SIG-M5 treated with dmso at 0.1 percent for 504 hours (cell line): Measurements from ENCODE around the gene LINGO4.
A peak's percentile ranks its signal among the peaks of the same experiment; 100 is the strongest.

Experiments
- DNase-seq: peaks from one replicate; lab custom pipeline; 2025; ENCODE audit not compliant: unreplicated experiment; lab: John Stamatoyannopoulos, UW

The LINGO4 gene

DNA sequence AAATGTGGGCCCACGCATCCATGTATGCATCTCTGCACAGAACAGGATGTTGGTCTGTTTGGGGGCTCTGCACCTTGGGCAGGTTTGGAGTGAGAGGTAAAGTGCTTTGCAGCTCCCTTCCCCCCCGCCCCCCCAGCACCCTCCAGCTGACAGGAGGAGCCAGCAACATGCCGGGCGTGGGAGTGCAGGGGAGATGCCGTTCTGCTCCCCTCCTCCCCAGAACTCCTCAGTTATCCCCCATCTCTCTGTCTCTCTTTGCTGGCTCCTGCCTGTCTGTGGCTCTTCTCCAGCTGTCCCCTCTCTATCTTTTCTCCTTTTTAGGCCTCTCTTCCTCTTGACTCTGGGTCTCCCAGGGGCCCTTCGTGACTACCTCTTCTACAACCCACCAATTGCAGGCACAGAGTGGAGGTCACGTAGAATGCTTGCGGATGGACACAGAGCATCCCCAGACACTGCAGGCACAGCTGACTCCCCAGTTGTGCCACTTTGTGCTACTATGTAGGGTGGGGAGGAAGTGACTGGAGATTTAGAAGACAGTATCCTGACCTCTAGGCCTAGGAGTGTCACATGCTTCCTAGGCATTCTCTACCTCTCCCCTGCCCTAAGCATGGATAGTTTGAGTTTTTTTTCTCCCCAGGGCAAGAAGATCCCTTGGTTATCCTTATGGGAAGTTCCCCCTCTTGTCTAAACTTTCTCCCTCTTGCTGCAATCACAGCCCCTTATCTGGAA, 28.1 kb upstream of the LINGO4 start:
- no peak for DNase-seq

DNA sequence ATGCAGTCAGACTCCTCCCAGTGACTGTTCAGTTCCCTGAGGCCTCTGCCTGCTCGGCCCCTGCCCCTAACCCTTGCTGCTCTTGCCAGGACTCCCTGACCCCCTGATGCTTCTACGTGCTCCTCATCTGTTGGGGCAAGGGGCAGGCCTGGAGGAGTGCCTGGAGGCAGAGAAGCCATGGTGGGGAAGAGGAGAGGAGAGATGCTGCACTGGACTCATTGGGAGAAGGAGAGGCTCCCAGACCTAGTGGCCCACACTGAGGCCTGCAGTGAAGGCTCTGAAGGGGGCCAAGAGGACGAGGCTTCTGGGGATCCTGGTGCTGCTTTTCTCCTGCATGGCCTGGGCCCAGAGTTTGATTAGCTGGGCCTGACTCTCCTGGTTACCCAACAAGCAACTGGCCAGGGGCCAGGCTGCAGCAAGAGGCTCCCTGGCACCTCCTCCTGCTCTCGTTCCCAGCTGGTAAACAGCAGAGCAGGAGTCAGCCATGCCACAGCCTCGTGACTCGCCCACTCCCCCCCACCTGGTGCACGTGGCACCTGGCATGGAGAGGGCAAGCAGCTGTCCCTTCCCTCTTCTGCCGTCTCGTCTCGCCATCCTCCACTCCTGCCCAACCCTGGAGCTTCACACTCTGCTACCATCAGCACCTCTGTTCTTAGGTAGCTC, 27.2 kb upstream of the LINGO4 start:
- DNase-seq, result peak; percentile 48

DNA sequence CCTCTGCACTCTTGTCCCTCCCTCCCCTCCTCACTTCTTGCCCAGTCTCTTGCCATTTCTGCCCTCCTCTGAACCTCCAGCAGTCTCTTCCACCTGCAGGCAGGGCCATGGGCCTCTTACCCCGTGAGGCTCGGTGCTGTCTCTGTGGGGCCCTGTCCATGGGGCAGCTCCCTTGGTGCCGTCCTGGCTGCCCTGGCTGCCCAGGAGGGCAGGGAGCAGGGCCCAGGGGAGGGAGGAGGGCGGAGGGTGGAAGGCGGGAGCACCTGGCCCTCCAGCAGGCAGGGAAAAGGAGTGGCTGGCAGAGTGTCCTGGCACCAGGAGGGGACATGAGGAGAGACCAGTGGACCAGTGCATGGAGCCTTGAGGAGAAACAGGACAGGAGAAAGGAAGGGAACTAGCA, 26.4 kb upstream of the LINGO4 start, which contains the start of gene RORC:
Gene RORC (minus strand): TSS at position 198 of the 400 bp plus-strand sequence. CDS start 38 bp downstream, at position 160.
- DNase-seq, result no peak

DNA sequence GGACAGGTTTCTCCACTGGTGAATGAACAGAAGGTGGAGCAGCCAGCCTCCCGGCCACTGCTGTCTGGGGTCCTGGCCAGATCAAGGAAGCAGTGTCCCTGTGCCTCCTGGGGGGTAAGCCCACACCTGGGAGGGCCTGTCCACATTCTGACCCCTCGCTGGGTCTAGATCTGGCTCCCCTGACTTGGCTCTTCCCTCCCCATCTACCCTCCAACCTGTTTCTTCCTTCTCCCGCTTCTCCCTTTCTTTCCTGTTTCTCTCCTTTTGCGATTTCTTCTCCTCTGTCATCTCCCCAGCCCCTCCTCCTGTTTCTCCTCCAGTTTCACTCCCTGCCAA, 26.0 kb upstream of the LINGO4 start:
- DNase-seq, result no peak

DNA sequence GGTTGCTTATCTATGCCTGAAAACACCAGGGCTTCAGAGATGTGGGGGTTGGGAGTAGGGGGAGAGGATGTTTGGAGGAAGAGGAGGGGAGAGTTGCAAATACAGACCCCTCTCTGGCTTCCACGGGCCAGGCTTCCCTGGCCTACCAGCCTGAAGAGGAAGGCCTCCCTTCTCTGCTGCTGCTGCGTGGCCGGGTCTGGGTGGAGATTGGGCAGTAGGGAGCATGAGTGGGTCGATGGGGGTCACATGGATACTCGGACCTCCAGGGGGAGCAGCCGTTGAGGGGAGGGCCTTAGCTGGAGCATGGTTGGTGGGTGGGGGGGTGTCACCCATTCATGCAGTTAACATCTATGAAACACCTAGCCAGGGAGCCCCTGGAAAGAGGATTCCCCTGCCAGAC, 24.8 kb upstream of the LINGO4 start:
- DNase-seq, result no peak

DNA sequence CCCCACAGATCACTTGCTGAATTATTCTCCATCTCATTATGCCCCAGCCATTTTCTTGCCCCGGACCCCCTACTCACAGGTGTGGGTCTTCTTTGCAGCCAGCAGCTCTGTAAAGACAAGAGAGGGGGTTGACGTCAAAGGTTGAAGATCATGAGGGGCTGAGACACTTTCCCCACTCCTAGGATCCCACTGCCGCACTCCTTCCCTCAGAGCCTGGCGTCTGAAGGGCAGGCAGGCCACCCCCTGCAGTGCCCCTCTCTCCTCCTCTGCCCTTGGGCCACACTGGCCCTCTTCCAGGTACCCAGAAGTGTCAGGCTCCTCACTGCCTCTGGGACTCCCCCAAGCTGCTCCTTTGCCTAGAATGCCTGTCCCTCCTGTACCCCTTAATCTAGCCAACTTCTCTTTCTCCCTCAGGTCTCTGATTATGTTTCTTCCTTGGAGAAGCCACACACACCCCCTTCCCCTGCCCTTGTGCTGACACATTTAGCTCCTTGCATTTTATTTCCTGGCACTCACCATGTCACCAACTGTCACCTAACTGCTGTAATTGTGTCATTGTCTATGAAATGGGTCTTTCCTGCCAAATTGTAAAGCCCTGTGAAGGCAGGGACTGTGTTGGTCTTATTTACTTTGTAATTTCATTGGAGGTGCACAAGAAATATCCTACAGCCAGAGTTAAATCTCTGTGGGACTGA, 24.3 kb upstream of the LINGO4 start:
- DNase-seq, result no peak

DNA sequence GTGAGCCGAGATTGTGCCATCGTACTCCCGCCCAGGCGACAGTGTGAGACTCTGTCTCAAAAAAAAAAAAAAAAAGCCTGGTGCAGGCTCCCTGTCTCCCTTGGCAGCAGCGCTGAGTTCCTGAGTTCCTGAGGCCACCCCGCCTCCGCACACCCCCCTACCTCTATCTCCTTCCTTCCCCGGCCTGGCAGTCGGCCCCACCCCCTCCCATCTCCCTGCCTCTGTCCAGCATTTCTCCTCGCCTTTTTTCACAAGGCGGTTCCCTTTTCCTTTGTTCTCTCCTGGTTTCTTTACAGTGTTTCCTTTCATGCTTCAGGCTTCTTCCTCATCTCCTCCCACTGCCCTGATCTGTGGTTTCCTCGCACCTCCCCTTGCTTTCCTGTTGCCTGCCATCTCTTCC, 23.7 kb upstream of the LINGO4 start:
- peak; percentile 66 for DNase-seq

DNA sequence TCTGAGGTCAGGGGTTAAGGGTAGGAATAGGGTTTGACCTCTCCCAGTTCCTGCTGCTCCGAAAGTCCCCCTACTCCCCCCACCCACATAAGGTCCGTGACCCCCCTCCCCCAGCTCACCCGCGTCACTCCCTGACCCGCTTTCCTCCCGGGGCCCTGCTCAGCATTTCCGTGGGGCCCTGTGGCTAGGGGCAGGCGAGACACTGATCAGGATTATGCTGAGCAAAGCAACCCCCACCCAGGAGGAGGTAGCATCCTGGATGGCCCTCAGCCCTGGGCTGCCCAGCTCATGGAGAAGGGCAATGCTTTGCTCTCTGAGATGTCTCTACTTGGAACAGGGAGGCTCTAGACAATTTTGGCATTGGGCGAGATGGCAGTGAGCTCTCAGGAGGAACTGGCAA, 22.6 kb upstream of the LINGO4 start:
- DNase-seq, result no peak

DNA sequence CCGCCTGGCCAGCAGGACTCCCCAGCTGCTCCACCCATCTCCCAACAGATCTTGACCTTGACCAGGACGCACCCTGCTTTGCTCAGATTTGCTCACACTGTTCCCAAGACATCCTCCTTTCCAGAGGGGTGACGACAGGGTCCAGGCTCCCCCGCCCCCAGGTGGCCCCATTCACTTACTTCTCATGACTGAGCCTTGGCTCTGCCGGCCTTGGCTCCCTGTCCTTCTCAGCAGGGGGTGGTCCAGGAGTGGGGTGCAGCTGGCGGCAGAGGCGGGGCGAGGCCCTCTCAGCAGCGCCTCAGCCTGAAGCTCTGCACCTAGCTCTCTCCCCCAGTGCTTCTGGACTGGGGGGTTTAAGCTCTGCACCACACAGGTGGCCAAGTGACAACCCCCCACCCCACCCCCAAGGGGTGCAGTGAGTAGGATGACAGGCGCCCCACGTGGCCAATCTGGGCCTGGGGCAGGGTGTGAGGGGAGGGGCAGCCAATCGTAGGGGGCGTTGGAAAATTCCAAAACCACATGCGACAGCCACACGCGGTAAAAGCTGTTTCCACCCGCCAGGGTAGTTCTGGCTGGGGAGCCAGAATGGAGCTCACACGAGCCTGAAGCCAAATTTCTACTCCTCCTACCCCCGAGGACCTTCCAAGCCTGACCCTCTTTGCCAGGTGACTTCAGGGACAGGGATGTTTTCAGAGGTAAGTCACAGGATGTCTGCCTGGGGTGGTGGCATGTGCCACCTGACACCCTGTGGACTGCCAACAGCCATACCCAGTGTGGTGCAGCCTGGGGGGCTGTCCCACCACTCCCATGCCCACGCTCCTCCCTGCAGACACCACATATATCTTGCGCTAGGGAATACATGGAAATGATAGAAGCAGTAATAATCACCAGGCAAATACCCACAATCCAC, 20.8 kb upstream of the LINGO4 start:
- no peak for DNase-seq

DNA sequence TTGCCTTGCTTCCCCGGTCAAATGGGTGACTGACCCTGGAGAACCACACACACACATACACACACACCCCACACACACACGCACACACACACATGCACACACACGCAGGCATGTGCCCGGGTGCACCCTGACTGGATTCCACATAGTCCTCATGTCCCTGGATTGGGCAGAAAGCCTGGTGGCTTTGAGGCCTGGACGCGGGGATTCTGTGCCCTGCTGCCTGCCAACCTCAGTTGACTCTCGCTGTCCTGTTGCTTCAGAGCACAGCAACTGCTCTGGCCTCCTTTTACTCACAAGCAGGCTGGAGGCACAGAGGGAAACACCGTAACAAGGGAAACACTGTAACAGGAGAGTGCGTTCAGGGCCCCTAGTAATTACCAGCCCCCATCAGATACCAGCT, 20.0 kb upstream of the LINGO4 start:
- DNase-seq, result no peak

DNA sequence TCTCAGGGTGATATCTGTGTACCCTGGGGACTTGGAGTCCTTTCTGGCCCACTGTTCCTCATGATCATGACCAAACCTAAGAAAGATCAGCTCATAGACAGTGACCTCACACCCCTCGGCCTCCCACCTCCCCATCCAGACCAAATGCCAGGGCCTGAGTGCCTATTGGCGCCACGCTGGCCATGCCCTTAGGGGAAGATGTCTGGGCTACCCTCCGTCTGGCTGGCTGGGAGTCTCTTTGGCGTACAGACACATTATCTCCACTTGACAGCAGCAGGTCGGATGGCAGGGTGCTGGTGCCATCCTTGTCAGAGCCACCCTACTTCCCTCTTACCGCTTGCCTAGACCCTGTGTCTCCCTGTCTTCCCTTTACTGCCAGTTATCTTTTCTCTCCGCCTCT, 18.0 kb upstream of the LINGO4 start:
- DNase-seq, result no peak

DNA sequence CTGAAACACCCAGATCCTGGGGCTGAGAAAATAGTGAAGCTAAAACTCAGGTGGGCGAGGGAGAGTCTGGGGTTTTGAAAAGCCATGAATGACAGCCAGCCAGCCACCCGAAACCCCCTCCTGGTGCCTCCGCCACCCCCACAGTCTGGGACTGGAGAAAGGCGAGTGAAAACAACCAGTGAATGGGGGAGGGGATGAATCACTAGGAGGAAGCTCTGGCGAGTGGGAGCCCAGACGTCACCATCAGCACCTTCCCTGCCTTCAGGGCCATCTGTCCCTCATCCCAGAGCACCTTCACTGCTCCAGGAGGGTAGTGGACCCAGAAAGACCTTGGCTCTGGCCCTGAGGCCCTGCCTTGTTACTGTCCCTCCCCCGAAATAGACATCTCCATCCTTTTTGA, 17.2 kb upstream of the LINGO4 start:
- DNase-seq, result no peak

DNA sequence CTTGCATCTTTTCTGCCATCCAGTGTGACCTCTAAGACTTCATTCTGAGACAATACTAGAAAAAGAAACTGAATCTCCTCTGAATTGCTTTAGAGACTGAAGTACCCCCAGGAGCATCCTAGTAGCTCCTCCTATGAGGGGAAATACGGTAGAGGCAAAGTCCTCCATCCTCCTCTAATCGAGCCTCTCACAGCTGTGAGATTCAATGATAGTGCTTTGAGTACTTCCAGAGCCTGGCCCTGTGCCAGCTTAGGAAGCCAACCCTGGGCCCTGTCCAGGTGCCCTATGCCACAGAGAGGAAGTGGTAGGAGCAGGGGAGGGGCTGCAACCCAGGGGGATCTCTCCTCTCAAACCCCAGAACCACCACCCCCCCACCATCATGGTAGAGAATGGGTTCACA, 15.7 kb upstream of the LINGO4 start:
- no peak for DNase-seq

DNA sequence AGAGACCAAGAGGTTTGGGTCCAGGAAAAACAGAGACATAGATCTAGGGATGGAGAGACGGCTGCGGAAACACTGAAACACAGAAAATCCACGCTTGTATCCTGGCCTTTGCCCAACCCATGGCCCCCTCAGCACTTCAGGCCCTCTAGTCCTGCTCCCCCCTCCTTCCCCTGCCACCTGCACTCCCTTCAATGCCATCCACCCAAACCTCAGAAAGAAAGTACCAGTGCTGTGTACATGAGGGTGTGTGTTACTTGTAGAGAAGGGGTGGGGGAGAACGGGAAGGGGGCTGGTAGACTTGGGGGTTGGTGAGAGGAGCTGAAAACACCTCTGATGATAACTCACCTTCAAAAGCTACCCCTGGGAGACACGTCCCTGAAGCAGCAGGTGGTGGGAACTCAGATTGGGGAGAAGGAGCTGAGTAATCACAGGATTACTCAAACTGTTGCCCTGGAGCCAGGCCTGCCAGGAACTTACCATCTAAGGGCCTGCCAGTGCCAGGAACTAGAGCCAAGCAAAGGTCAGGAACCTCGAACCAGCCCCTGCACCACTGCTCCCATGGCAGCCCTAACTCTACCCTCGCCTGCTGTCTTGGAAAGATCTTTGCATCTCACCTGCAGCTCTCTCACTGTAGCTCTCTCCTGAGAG, 14.9 kb upstream of the LINGO4 start:
- DNase-seq, result no peak

DNA sequence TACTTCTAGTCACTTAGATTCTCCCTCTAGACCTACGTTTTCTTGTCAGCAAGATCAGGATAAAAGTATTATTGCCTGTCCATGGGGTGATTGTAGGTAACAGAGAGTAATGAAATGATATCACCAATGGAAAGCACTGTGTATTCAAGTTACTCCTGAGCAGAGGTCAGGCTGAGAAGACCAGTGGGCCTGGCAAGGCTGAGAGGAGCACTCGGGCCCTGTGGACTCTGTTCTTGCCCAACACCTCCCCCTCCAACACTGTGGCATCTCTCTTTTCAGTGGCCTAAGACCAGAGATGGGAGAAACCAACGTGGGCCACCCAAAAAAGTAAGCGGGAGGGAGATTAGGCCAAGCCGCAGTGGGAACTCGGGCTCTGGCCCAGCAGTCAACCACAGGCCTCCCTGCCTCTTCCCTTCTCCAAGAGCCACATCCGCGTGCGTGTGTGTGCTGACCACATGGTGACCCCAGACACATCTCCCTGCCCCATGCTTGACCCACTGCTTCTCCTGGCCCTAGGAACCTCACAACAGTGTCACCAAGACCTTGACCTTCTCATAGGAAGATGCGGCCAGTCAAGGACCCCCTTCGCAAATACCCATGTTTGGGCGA, 14.1 kb upstream of the LINGO4 start:
- no peak for DNase-seq

DNA sequence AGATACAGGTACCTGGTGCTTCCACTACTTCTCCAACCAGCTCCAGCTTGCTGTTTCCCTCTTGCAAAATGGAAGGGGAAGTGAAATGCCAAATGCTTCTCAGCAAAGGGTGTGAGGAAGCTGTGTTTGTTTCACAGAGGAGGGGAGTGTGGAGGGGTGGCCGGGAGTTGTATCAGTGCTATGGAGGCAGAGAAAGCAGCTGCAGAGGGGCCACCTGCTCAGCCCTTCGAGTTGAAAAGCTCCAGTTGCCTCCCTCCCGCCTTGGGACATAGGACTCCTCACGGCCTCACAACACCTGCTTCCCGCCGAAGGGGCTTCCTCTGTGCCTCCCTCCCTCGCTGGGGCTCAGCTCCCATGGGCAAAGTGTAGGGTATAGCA, 12.1 kb upstream of the LINGO4 start:
- DNase-seq, result peak; percentile 59

DNA sequence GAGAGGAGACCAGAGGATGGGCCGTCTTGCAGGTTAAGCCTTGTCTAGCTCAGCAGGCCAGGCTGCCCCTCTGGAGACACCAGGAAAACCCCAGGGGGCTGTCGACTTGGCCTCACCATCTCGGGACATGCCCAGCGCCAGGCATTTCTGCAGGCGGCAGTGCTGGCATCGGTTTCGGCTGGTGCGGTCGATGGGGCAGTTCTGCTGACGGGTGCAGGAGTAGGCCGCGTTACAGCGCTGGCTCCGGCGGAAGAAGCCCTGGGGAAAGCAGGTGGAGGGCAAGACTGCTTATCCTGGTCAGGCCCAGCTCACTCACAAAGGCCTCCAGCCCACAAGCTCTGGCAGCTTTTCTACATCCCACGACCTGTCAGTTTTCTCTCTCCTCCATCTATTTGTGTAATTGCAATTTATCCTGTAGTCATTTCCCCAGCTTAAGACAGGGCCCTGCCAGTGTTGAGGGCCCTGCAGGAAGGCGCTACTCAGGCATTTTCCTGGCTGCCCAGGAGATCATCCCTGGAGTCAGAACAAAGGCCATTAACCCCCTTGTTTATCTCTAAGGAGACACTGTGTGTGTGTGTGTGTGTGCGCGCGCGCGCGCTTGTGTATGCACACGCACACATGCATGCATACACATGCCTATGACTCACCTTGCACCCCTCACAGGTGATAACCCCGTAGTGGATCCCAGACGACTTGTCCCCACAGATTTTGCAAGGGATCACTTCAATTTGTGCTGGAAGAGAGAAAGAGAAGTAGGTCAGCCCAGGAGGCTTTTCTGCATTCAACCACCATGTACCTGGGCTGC, 11.5 kb upstream of the LINGO4 start:
- DNase-seq, result no peak

DNA sequence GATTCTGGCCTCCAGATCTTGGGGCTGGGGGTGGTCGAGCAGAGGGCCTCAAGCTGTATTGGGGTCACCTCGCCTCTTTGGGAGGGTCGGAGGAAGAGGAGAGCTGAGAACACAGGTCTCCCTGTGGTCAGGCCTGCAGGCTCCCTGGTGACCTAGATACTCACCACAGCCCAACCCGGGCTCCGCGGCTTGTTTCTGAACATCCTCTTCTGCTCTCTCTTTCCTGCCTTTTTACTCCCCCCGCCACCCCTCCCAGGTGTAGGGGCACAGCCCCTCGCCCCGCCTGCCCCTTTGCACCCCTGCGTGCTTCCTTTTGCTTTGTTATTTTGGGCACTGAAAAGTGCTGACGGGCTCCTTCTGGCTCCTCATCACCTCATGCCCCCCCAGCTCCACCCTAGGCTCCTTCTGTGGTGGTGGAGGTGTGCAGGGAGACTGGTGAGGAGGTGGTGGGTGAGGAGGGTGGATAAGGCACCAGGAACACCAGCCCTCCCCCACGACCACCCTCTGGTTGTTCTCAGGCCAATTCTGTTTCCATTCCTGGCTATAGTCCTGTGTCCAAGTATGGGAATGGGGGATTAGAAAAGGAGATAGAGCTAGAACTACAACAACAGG, 10.6 kb upstream of the LINGO4 start:
- no peak for DNase-seq

DNA sequence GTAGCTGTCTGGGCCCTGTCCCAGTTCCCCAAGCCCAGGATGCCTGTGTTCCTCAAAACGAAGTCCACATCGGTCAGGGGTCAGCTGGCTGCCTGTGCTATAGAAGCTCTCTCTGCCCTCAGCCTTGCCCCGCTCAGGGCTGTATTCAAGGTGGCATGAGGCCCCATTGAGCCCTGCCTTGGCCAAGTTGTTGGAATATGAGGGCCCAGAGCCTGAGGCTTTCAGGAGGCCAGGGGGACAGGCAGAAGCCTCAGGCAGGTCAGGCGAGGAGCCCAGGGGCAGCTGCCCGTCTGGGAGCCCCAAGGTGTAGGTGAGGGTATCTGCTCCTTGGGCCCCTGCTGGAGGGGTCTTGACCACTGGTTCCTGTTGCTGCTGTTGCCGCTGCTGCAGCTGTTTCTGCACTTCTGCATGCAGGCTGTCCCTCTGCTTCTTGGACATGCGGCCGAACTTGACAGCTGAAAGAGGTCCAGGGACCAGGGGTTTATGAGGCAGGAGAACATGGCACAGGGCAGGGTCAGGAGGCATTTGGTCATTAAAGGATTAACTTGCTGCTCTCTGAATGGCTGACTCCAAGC, 9.8 kb upstream of the LINGO4 start:
- DNase-seq, result no peak
